DOHH2 (cell line): Measurements from ENCODE around the gene PAX2.

Experiments used
- CTCF ChIP-seq: fragments of 200-600 bp; sonication (generic); IDR thresholded peaks from one replicate; pipeline ENCODE4 v1.5.1; 2014; ENCODE audit warnings: antibody characterized with exemption, mild to moderate bottlenecking, low read depth, low read length; ENCODE audit not compliant: poor library complexity, severe bottlenecking
- EZH2phosphoT487 ChIP-seq: fragments of 200-600 bp; sonication (generic); IDR thresholded peaks from 2 replicates; pipeline ENCODE4 v1.6.1; 2017; ENCODE audit warnings: borderline replicate concordance, mild to moderate bottlenecking, antibody characterized with exemption, low read length, moderate library complexity, mixed read lengths

- no peak for TF ChIP-seq CTCF
- no peak for TF ChIP-seq EZH2phosphoT487
Measured at GRCh38 chr10:100751211-100751933, 6.0 kb downstream of the PAX2 start.
